HG02840 (cell line): Measurements from ENCODE around the gene POR.

Experiments used
- ATAC-seq: cut with Tn5 transposase; IDR thresholded peaks from one replicate; pipeline ENCODE4 v1.9.1; 2021; ENCODE audit warnings: mild to moderate bottlenecking, moderate library complexity, moderate number of reproducible peaks; ENCODE audit not compliant: unreplicated experiment, low FRiP score

POR gene

DNA sequence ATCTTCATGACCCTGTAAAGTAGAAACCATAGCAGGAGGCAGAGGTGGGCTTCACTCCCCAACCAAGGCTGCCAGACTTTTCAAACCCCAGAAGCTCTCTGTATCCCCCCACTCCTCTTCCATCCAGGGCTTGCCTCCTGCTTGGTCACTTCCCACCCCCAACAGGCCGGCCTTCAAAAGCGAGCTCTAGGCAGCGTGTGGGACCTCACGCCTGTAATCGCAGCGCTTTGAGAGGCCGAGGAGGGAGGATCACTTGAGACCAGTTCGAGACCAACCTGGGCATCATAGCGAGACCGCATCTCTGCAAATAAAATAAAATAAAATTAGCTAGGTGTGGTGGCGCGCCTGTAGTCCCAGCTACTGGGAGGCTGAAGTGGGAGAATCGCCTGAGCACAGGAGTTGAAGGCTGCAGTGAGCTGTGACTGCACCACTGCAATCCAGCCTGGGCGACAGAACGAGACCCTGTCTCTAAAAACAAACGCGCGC lies 743 bp upstream of the POR start:
- no peak for ATAC-seq

DNA sequence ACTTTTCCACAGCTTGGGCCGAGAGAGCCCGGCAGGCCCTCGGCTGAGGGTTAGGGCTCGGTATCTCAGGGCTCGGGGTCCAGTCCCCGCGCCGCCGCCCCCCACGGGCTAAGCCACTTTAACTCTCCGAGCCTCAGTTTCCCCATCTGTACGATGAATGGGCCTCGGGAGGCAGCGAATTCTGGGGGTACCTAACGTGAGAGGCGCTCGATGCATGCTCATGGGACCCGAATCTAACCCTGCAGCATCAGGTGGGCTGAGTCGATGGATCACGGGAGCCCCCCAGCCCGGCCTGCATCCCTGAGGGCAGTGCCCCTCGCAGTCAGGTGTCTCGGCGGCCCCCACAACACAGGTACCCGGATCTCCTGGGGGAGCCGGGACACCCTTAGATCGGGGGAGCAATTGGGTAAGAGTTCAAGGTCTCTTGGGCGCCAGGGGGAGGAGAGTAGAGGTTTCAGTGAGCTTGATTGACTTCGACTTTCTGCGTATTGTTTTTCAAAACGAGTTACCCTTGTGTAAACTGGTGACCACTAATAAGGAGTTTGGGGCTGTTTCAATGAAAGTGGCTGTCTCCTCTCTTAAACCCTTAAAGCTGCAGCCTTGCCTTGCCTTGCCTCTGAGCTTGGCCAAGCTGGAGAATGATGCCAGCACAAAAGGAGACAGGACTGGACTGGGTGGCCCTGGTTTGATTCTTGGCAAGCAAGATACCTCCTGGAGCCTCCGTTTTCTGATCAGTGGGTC lies 631 bp downstream of the POR start:
- ATAC-seq, result no peak

DNA sequence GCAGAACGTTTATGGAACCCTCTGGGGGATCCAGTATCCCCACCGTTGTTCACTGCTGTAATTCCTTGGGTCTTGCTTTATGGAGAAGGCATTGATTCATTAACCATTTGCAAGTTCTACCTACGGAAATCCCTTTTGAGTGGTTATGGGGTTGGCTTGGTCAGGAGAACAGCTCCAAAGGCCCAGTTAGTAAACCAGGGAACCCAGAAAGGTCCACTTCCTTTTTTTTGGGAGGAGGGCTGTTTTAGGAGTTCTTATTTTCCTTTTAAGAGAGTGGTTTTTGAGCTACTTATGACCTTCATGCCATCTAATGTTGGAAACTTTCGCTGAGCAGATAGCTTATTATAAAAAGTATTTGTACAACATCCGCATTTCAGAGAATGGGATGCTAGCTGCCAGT lies 1.3 kb downstream of the POR start:
- no peak for ATAC-seq

- ATAC-seq, result no peak
Measured at GRCh38 chr7:75916685-75917634, 2.0 kb downstream of the POR start.

DNA sequence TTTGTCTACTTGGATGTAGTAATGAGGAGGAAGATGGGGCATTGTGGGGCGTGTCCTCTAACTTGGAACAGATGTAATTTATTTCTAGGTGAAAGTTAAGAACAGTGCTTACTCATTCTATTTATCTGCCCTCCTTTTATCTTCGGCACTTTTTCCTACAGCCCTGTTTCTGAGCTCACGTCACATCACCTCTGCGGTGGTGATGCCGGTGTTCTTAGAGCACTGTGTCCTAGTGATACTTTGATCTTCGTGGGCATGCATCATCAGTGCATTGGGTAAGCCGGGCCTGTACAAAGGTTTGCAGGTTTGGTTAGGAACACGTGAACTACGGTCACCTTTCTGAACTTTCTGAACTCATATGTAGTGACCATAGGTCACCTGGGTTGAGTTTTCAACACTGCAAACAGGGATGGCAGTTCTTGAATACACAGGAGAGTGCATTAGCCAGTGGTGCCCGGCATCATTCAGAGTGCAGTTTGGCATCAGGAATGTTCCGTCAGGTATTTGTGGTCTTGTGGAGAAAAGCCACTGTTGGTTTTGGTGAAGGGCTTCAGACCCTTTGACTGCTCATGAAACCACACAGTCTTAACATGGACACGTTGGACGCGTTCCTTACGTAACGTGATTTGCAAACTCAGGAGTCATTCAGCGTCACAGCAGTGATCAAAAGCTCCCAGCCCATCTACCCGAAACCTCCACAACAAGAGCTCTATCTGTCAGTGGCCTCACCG lies 5.6 kb downstream of the POR start:
- ATAC-seq, result no peak

DNA sequence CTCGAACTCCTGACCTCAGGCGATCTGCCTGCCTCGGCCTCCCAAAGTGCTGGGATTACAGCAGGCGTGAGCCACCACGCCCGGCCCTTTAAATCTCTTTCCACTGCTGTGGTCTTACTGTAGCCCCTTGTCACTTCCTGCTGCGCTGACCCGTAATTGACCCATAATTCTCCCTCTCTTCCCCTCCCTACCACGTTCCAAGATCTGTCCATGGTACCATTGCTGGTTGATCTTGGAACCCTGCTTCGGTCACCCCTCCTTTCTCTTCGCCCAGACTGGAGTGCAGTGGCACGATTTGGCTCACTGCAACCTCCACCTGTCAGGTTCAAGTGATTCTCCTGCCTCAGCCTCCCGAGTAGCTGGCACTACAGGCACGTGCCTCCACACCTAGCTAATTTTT lies 6.5 kb downstream of the POR start:
- ATAC-seq, result no peak

- no peak for ATAC-seq
Measured at GRCh38 chr7:75922966-75923603, 8.1 kb downstream of the POR start.

- no peak for ATAC-seq
Measured at GRCh38 chr7:75924256-75924655, 9.3 kb downstream of the POR start.

DNA sequence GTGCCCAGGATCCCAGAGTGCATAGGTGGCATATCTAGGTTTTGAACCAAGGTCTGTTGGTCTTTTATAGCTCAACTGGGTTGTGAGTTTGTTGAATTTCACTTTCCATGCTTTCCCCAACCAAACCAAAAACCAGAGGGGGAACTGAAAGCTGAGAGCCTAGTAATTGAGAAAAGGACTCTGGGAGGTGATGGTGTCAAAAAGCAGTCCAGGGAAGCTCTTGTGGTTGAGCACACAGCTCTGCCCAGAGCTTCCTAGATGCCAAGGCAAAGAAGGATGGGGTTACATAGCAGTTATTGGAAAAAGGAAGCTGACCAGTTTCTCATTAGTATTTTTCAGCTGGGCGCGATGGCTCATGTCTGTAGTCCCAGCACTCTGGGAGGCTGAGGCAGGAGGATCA lies 9.9 kb downstream of the POR start:
- no peak for ATAC-seq

GRCh38 chr7:75925717-75926435 lies 10.9 kb downstream of the POR start:
- no peak for ATAC-seq

- ATAC-seq, result no peak
Measured at GRCh38 chr7:75928568-75928914, 13.6 kb downstream of the POR start.

DNA sequence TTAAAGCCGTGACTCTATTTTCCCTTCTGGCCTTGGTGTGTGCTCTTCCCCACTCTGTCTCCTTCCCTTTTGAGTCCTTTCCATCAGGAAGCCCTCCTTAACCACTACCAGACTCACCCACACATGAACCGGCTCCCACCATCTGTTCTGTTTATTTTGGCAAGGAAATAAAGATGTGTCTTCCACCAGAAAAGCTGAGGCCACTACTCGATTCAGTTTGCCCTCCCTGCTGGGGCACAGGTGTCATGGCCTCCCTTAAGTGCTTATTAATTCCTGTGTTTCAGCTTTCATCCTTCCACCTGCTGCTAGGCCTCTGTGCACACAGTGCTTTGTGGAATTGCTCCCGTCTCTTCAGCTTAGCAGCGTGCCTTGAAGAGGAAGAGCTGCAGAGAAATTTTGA lies 16.7 kb downstream of the POR start:
- ATAC-seq, result no peak

- no peak for ATAC-seq
Measured at GRCh38 chr7:75937958-75938786, 23.2 kb downstream of the POR start.

GRCh38 chr7:75938921-75939320 lies 24.0 kb downstream of the POR start:
- no peak for ATAC-seq

- ATAC-seq, result no peak
Measured at GRCh38 chr7:75943864-75944263, 28.9 kb downstream of the POR start.

DNA sequence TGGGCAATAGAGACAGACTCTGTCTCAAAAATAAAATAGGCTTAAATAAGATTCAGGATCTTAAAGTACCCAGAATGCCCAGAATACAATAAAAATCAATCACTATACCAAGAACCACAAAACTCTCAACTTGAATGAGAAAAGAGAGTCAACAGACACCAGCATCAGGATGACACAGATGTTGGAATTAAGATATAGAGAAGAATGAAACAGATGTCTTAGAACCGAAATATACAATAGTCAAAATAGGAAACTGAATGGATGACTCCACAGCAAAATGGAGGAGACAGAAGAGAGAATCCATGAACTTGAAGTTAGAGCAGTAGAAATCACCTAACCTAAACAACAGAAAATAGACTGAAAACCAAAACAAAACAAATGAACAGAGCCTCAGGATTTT lies 29.6 kb downstream of the POR start:
- no peak for ATAC-seq

- no peak for ATAC-seq
Measured at GRCh38 chr7:75945297-75946168, 30.6 kb downstream of the POR start.

DNA sequence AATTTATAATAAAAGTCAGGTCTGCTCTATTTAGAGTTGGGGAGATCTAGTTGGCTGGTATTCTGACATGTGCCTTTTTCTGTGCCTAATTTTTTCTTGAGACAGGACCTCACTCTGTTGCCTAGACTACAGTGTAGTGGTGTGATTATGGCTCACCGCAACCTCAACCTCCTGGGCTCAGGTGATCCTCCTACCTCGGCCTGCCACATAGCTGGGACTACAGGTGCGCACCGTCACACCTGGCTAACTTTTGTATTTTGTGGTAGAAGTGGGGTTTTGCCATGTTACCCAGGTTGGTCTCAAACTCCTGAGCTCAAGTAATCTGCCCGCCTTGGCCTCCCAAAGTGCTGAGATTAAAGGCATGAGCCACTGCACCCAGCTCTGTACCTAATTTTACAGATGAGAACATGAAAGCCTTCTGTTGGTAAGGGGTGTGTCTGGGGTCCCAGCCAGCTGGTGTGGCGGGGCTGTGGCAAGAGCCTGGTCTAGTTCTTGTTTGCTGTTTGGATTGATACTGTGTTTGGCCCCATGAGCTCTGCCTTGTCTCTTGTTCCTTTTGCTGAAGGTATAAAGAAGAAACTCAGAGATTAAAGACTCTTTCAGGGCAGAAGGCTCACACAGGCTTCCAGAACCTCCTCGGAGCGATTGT lies 31.4 kb downstream of the POR start:
- no peak for ATAC-seq
